PC-9 (cell line): ENCODE data around the gene SART3.

Source experiments
- CTCF ChIP-seq: fragments of 200-600 bp; sonication (generic); conservative IDR thresholded peaks from 2 replicates; pipeline ENCODE4 v1.6.1; 2017; ENCODE audit warnings: mixed run types, antibody characterized with exemption, mild to moderate bottlenecking, moderate library complexity
- EZH2 ChIP-seq: fragments of 200-600 bp; sonication (generic); IDR thresholded peaks from 2 replicates; pipeline ENCODE4 v1.8.0; 2017; ENCODE audit warnings: antibody characterized with exemption, low read depth

- TF ChIP-seq CTCF (no peak), EZH2 (no peak)
These were observed 69.7 kb downstream of the SART3 start for GRCh38 chr12:108491256-108491655.
